ENCODE measurements around the gene ZNF469.
"Not testable (repeated sequence)": the region's sequence is repeated elsewhere in the genome, so short reads cannot be mapped to it uniquely, and the experiment has no call there.

ZNF469 gene

GRCh38 chr16:88395669-88396584, 13.2 kb downstream of the ZNF469 start:
- no peak for FAIRE-seq

GRCh38 chr16:88398170-88398873, 15.6 kb downstream of the ZNF469 start:
- FAIRE-seq, result no peak

GRCh38 chr16:88398874-88399178, 16.1 kb downstream of the ZNF469 start:
- no peak for FAIRE-seq

- no peak for FAIRE-seq
Observed at GRCh38 chr16:88400186-88400585, 17.4 kb downstream of the ZNF469 start.

GRCh38 chr16:88401604-88402246, 19.0 kb downstream of the ZNF469 start:
- no peak for FAIRE-seq

- no peak for FAIRE-seq
Observed at GRCh38 chr16:88402551-88403240, 19.9 kb downstream of the ZNF469 start.

- FAIRE-seq, result no peak
Observed at GRCh38 chr16:88403794-88404581, 21.2 kb downstream of the ZNF469 start.

GRCh38 chr16:88404769-88405168, 22.0 kb downstream of the ZNF469 start:
- FAIRE-seq, result no peak

GRCh38 chr16:88405216-88406060, 22.7 kb downstream of the ZNF469 start:
- FAIRE-seq, result no peak

- FAIRE-seq, result no peak
Observed at GRCh38 chr16:88406096-88407041, 23.6 kb downstream of the ZNF469 start.

- FAIRE-seq, result no peak
Observed at GRCh38 chr16:88407042-88407420, 24.3 kb downstream of the ZNF469 start.

GRCh38 chr16:88407807-88408206, 25.0 kb downstream of the ZNF469 start:
- no peak for FAIRE-seq

GRCh38 chr16:88408561-88409142, 25.9 kb downstream of the ZNF469 start:
- FAIRE-seq, result no peak

GRCh38 chr16:88409296-88410065, 26.7 kb downstream of the ZNF469 start:
- no peak for FAIRE-seq

- not testable (repeated sequence) for FAIRE-seq
Observed at GRCh38 chr16:88410297-88410968, 27.7 kb downstream of the ZNF469 start.

GRCh38 chr16:88411951-88412576, 29.3 kb downstream of the ZNF469 start:
- FAIRE-seq, result no peak

- FAIRE-seq, result no peak
Observed at GRCh38 chr16:88412766-88413165, 30.0 kb downstream of the ZNF469 start.

- no peak for FAIRE-seq
Observed at GRCh38 chr16:88413231-88413630, 30.5 kb downstream of the ZNF469 start.

Data from TTC549 (cell line).